Body of pancreas (tissue), 4 donors: Measurements from ENCODE around the gene RNF130. TPM values are rescaled to one million over a fixed set of nuclear protein-coding genes. Genes with fewer than 3 reads are reported as not detected.

Experiments
- ATAC-seq: fragments of 150-250 bp; one replicate; pipeline ENCODE4 v1.9.1; 2016
- DNase-seq, 4 donors: peaks; one replicate each; pipeline ENCODE4 v3.0.0-alpha.2; 2019
- H3K27ac ChIP-seq, 4 donors: fragments of 200-600 bp; sonication (generic); 1 replicate in 3 of 4; 2 replicates in 1 of 4; pipeline versions ENCODE4 v1.5.1 to v1.6.1; 2016 to 2019; ENCODE audit warnings: mild to moderate bottlenecking in 1 of 4, mixed read lengths in 1 of 4, moderate library complexity in 1 of 4
- H3K27me3 ChIP-seq, 2 donors: fragments of 200-600 bp; sonication (generic); one replicate each; pipeline ENCODE4 v1.6.0; 2016; ENCODE audit warnings: mild to moderate bottlenecking in 1 of 2
- H3K36me3 ChIP-seq, 2 donors: fragments of 200-600 bp; sonication (generic); replicated peaks in 1 of 2; 2 replicates each; pipeline ENCODE4 v1.5.1; 2016; ENCODE audit warnings: low read depth in 2 of 2; ENCODE audit not compliant: insufficient read depth in 1 of 2
- H3K4me1 ChIP-seq: fragments of 200-600 bp; sonication (generic); one replicate; pipeline ENCODE4 v1.6.0; 2016
- H3K4me3 ChIP-seq, 2 donors: fragments of 200-600 bp; sonication (generic); 1 replicate in 1 of 2; 2 replicates in 1 of 2; pipeline ENCODE4 v1.5.1; 2016 to 2019
- H3K9me3 ChIP-seq, 3 donors: fragments of 200-600 bp; sonication (generic); 1 replicate in 2 of 3; 2 replicates in 1 of 3; pipeline ENCODE4 v1.5.1; 2016
- CTCF ChIP-seq, 7 experiments: fragments of 450-650 bp in 4 of 7; fragments of 200-600 bp in 3 of 7; sonication (generic) in 3 of 7; IDR thresholded peaks; one replicate each; pipeline ENCODE4 v1.5.1; 2016 to 2019; ENCODE audit warnings: antibody characterized with exemption in 7 of 7
- POLR2A ChIP-seq, 3 donors: fragments of 450-650 bp; IDR thresholded peaks; one replicate each; pipeline ENCODE4 v1.6.1; 2016; ENCODE audit warnings: antibody characterized with exemption in 3 of 3, mild to moderate bottlenecking in 2 of 3
- WGBS, 2 donors: methylation state at CpG; one replicate each; pipeline ENCODE4 v1.1.5; 2017; 5-methylcytosine and 5-hydroxymethylcytosine counted together
- intact Hi-C: fragments of 100-400 bp; cut with DNase I; formaldehyde crosslinking; loops from one replicate; pipeline ENCODE4 v1.15.1; 2023
- total RNA-seq, 2 donors: library from RNA; depleted of rRNA; stranded (reverse); fragments of >200 nt; gene quantifications; one replicate each; pipeline ENCODE4 v1.1.0, GENCODE V29; 2016

The RNF130 gene
- total RNA-seq, 2 donors from 2014 or later, result 32.3 to 58.9 TPM

- Histone ChIP-seq H3K9me3 (no peaks in the 10 kb centered on the region), H3K27me3 (no peaks in the 10 kb centered on the region), H3K4me3 (no peak overlapping the region), H3K27ac (no peak overlapping the region), H3K4me1 (no peaks in the 10 kb centered on the region), H3K36me3 (no peaks in the 10 kb centered on the region)
- intact Hi-C loops, result no loop called here
- ATAC-seq (no peak), DNase-seq (no peak)
- 76 to 77% methylated on average over 8 to 9 of the region's 9 CpGs for WGBS, 2 donors
- TF ChIP-seq CTCF (IDR thresholded peaks at IDR 0.05), result no peak
- no peak for TF ChIP-seq POLR2A (IDR thresholded peaks at IDR 0.05)
These were observed 6.2 kb upstream of the RNF130 start for GRCh38 chr5:180077594-180078284.

GRCh38 chr5:180075703-180076102 lies 4.1 kb upstream of the RNF130 start:
- DNase-seq (no peak), ATAC-seq (no peak)
- no peaks in the 10 kb centered on the region for H3K36me3 ChIP-seq
- no peak overlapping the region for H3K4me3 ChIP-seq
- H3K27ac ChIP-seq, result no peak overlapping the region
- no peaks in the 10 kb centered on the region for H3K9me3 ChIP-seq
- intact Hi-C loops, result no loop called here
- TF ChIP-seq CTCF (IDR thresholded peaks at IDR 0.05) (no peak), POLR2A (IDR thresholded peaks at IDR 0.05) (no peak)
- WGBS, 2 donors, result 46 to 55% methylated on average over 1 of the region's 1 CpG
- H3K4me1 ChIP-seq, result peaks cover 6% of the 10 kb centered on the region
- no peaks in the 10 kb centered on the region for H3K27me3 ChIP-seq

- ATAC-seq (no peak), DNase-seq (no peak)
- Histone ChIP-seq H3K27me3 (no peaks in the 10 kb centered on the region), H3K4me1 (peaks cover 18% of the 10 kb centered on the region), H3K9me3 (no peaks in the 10 kb centered on the region), H3K4me3 (no peak overlapping the region), H3K36me3 (no peaks in the 10 kb centered on the region), H3K27ac (no peak overlapping the region)
- intact Hi-C loops, result no loop called here
- TF ChIP-seq POLR2A (IDR thresholded peaks at IDR 0.05), result no peak
- TF ChIP-seq CTCF (IDR thresholded peaks at IDR 0.05), result no peak
- WGBS, 2 donors, result 45 to 48% methylated on average over 4 of the region's 4 CpGs
These were observed 2.9 kb upstream of the RNF130 start for GRCh38 chr5:180074462-180074861.

GRCh38 chr5:180072556-180072955 lies 997 bp upstream of the RNF130 start:
- Histone ChIP-seq H3K27me3 (no peaks in the 10 kb centered on the region), H3K4me1 (peaks cover 37% of the 10 kb centered on the region), H3K9me3 (no peaks in the 10 kb centered on the region), H3K4me3 (no peak overlapping the region), H3K36me3 (no peaks in the 10 kb centered on the region), H3K27ac (peak overlapping the region in 3 of 4 donors; percentile 97)
- ATAC-seq (no peak), DNase-seq (peak in 2 of 4 donors; percentile 17 to 20)
- intact Hi-C loops, result no loop called here
- no peak for TF ChIP-seq CTCF (IDR thresholded peaks at IDR 0.05)
- no peak for TF ChIP-seq POLR2A (IDR thresholded peaks at IDR 0.05)
- WGBS, 2 donors, result 86 to 91% methylated on average over 15 to 25 of the region's 25 CpGs

GRCh38 chr5:180072256-180072548 lies 643 bp upstream of the RNF130 start:
- Histone ChIP-seq H3K9me3 (no peaks in the 10 kb centered on the region), H3K4me3 (no peak overlapping the region), H3K27me3 (no peaks in the 10 kb centered on the region), H3K27ac (peak overlapping the region; percentile 92 to 97 (median 97)), H3K4me1 (peaks cover 38% of the 10 kb centered on the region), H3K36me3 (no peaks in the 10 kb centered on the region)
- ATAC-seq, result no peak
- no peak for DNase-seq
- intact Hi-C loops, result no loop called here
- no peak for TF ChIP-seq POLR2A (IDR thresholded peaks at IDR 0.05)
- no peak for TF ChIP-seq CTCF (IDR thresholded peaks at IDR 0.05)
- WGBS, 2 donors, result 19 to 20% methylated on average over 14 of the region's 14 CpGs
